PC-3 (cell line): ENCODE results near the gene LYRM9.

Experiments used
- EZH2phosphoT487 ChIP-seq: fragments of 300-600 bp; sonication (generic); IDR thresholded peaks from 2 replicates; pipeline ENCODE4 v1.6.1; 2018; ENCODE audit warnings: mild to moderate bottlenecking, antibody characterized with exemption, low read length, borderline replicate concordance
- TF ChIP-seq, protein P1 (sequence below): fragments of 300-600 bp; sonication (generic); conservative IDR thresholded peaks from 2 replicates; pipeline ENCODE4 v1.5.1; 2017; ENCODE audit warnings: antibody characterized with exemption, low read depth, mild to moderate bottlenecking, low read length

DNA sequence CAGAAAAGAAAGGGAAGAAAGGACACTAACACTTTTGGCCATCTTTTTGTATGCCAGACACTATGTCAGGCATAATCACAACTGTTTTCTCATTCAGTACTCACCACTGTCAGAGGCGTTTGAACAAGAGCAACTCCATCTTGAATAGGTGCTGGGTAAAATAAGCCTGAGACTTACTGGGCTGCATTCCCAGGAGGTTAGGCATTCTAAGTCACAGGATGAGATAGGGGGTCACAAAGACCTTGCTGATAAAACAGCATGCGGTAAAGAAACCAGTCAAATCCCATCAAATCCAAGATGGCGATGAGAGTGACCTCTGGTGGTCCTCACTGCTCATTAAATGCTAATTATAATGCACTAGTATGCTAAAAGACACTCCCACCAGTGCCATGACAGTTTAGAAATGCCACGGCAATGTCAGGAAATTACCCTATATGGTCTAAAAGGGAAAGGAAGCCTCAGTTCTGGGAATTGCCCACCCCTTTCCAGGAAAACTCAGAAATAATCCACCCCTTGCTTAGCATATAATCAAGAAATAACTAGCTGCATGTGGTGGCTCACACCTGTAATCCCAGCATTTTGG is 14.9 kb upstream of the LYRM9 start:
- TF ChIP-seq, protein P1, sequence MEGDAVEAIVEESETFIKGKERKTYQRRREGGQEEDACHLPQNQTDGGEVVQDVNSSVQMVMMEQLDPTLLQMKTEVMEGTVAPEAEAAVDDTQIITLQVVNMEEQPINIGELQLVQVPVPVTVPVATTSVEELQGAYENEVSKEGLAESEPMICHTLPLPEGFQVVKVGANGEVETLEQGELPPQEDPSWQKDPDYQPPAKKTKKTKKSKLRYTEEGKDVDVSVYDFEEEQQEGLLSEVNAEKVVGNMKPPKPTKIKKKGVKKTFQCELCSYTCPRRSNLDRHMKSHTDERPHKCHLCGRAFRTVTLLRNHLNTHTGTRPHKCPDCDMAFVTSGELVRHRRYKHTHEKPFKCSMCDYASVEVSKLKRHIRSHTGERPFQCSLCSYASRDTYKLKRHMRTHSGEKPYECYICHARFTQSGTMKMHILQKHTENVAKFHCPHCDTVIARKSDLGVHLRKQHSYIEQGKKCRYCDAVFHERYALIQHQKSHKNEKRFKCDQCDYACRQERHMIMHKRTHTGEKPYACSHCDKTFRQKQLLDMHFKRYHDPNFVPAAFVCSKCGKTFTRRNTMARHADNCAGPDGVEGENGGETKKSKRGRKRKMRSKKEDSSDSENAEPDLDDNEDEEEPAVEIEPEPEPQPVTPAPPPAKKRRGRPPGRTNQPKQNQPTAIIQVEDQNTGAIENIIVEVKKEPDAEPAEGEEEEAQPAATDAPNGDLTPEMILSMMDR = no peak
- no peak for TF ChIP-seq EZH2phosphoT487
